ENCODE data around the gene ISLR2. TPM values are rescaled to one million over a fixed set of nuclear protein-coding genes. Genes with fewer than 3 reads are reported as not detected.

ISLR2 gene
- polyA plus RNA-seq, 3 donors, result 0.54 to 0.75 (median 0.67) TPM

GRCh38 chr15:74127954-74128784 lies 2.2 kb upstream of the ISLR2 start:
- no peak for DNase-seq (ENCODE audit: low read depth in 3 of 3, low spot score in 2 of 3)

- no peak for DNase-seq (ENCODE audit: low read depth in 3 of 3, low spot score in 2 of 3)
Observed at GRCh38 chr15:74128785-74129585, 1.4 kb upstream of the ISLR2 start.

- no peak for DNase-seq (ENCODE audit: low read depth in 3 of 3, low spot score in 2 of 3)
Observed at GRCh38 chr15:74129586-74130154, 716 bp upstream of the ISLR2 start.

- DNase-seq (ENCODE audit: low read depth in 3 of 3, low spot score in 2 of 3), result no peak
Observed at GRCh38 chr15:74130849-74131627, 652 bp downstream of the ISLR2 start.

- no peak for DNase-seq (ENCODE audit: low read depth in 3 of 3, low spot score in 2 of 3)
Observed at GRCh38 chr15:74131628-74132413, 1.4 kb downstream of the ISLR2 start.

GRCh38 chr15:74132681-74133651 lies 2.6 kb downstream of the ISLR2 start:
- no peak for DNase-seq (ENCODE audit: low read depth in 3 of 3, low spot score in 2 of 3)

- no peak for DNase-seq (ENCODE audit: low read depth in 3 of 3, low spot score in 2 of 3)
Observed at GRCh38 chr15:74133694-74134386, 3.5 kb downstream of the ISLR2 start.

GRCh38 chr15:74134387-74135027 lies 4.1 kb downstream of the ISLR2 start:
- no peak for DNase-seq (ENCODE audit: low read depth in 3 of 3, low spot score in 2 of 3)

- no peak for DNase-seq (ENCODE audit: low read depth in 3 of 3, low spot score in 2 of 3)
Observed at GRCh38 chr15:74135041-74135565, 4.7 kb downstream of the ISLR2 start.

GRCh38 chr15:74136540-74136813 lies 6.1 kb downstream of the ISLR2 start:
- no peak for DNase-seq (ENCODE audit: low read depth in 3 of 3, low spot score in 2 of 3)

- DNase-seq (ENCODE audit: low read depth in 3 of 3, low spot score in 2 of 3), result no peak
Observed at GRCh38 chr15:74136814-74137536, 6.6 kb downstream of the ISLR2 start.

GRCh38 chr15:74137537-74137894 lies 7.1 kb downstream of the ISLR2 start:
- no peak for DNase-seq (ENCODE audit: low read depth in 3 of 3, low spot score in 2 of 3)

- no peak for DNase-seq (ENCODE audit: low read depth in 3 of 3, low spot score in 2 of 3)
Observed at GRCh38 chr15:74138642-74139041, 8.3 kb downstream of the ISLR2 start.

- no peak for DNase-seq (ENCODE audit: low read depth in 3 of 3, low spot score in 2 of 3)
Observed at GRCh38 chr15:74141591-74141990, 11.2 kb downstream of the ISLR2 start.

GRCh38 chr15:74144153-74144775 lies 13.9 kb downstream of the ISLR2 start:
- DNase-seq (ENCODE audit: low read depth in 3 of 3, low spot score in 2 of 3), result no peak

GRCh38 chr15:74146277-74146800 lies 16.0 kb downstream of the ISLR2 start:
- DNase-seq (ENCODE audit: low read depth in 3 of 3, low spot score in 2 of 3), result no peak
